ENCODE measurements around the gene FHIT. TPM values are rescaled to one million over a fixed set of nuclear protein-coding genes. Genes with fewer than 3 reads are reported as not detected.

FHIT gene
- total RNA-seq, 2 donors from 2014 or later, result 6.8 to 12.3 TPM

DNA sequence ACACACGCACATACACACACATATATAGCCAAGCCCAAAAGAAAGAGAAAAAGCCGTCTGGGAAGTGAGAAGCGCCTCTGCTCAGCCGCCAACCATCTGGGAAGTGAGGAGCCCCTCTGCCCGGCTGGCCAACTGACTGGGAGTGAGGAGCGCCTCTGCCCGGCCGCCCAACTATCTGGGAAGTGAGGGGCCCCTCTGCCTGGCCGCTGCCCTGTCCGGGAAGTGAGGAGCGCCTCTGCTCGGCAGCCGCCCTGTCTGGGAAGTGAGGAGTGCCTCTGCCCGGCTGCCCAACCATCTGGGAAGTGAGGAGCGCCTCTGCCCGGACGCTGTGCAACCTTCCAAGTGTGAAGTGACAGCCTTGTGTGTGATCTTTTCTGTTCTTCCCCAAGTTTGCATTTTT lies 49.2 kb downstream of the FHIT start:
- Histone ChIP-seq H3K27me3 (ENCODE audit: control insufficient read depth, insufficient read depth, low read length, poor library complexity, severe bottlenecking) (no peaks in the 10 kb centered on the region), H3K4me3 (ENCODE audit: low read length) (no peak overlapping the region), H3K9ac (ENCODE audit: extremely low read depth, low read length, poor library complexity, severe bottlenecking) (no peak overlapping the region), H3K27ac (ENCODE audit: low read depth, low read length) (no peak overlapping the region), H3K36me3 (ENCODE audit: control insufficient read depth, insufficient read depth, low read length) (no peaks in the 10 kb centered on the region), H3K9me3 (ENCODE audit: control insufficient read depth, low read length) (no peaks in the 10 kb centered on the region), H3K4me1 (ENCODE audit: control insufficient read depth, insufficient read depth, low read length) (no peaks in the 10 kb centered on the region)
- TF ChIP-seq, protein P1, sequence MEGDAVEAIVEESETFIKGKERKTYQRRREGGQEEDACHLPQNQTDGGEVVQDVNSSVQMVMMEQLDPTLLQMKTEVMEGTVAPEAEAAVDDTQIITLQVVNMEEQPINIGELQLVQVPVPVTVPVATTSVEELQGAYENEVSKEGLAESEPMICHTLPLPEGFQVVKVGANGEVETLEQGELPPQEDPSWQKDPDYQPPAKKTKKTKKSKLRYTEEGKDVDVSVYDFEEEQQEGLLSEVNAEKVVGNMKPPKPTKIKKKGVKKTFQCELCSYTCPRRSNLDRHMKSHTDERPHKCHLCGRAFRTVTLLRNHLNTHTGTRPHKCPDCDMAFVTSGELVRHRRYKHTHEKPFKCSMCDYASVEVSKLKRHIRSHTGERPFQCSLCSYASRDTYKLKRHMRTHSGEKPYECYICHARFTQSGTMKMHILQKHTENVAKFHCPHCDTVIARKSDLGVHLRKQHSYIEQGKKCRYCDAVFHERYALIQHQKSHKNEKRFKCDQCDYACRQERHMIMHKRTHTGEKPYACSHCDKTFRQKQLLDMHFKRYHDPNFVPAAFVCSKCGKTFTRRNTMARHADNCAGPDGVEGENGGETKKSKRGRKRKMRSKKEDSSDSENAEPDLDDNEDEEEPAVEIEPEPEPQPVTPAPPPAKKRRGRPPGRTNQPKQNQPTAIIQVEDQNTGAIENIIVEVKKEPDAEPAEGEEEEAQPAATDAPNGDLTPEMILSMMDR (conservative IDR thresholded peaks at IDR 0.05), result no peak
- 91 to 92% methylated on average over 11 to 17 of the region's 17 CpGs for WGBS, 2 experiments (ENCODE audit: insufficient coverage in 1 of 2, insufficient read length in 1 of 2)
- peaks cover 3% of the 10 kb centered on the region for H3K36me3 Mint-ChIP-seq (ENCODE audit: low read depth)
- H3K4me3 Mint-ChIP-seq, result no peak overlapping the region
- peaks cover 30% of the 10 kb centered on the region for H3K9me3 Mint-ChIP-seq
- no peak for DNase-seq
- H3K27ac Mint-ChIP-seq, result no peak overlapping the region
- H3K27me3 Mint-ChIP-seq (ENCODE audit: insufficient read depth), result no peaks in the 10 kb centered on the region
- no peaks in the 10 kb centered on the region for H3K4me1 Mint-ChIP-seq

DNA sequence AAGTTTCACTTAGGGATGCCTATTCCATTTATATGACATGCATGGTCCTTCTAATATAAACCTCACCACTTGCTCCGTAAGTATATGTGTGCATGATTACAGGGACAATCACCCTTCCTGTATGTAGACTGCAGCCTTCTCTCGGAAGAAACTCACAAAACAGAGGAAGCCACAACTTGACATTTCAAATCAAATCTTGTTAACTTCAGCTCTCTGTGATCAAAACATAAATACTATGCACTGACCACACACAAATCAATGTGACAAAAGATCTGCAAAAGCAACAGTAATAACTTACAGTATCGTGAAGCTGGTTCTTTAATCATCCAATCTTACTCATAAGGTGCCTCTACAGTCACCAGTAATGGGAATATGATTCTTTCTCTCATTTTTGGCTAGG lies 50.2 kb downstream of the FHIT start:
- no peak overlapping the region for H3K27ac Mint-ChIP-seq
- 94 to 100% methylated on average over 1 to 3 of the region's 3 CpGs for WGBS, 2 experiments (ENCODE audit: insufficient coverage in 1 of 2, insufficient read length in 1 of 2)

DNA sequence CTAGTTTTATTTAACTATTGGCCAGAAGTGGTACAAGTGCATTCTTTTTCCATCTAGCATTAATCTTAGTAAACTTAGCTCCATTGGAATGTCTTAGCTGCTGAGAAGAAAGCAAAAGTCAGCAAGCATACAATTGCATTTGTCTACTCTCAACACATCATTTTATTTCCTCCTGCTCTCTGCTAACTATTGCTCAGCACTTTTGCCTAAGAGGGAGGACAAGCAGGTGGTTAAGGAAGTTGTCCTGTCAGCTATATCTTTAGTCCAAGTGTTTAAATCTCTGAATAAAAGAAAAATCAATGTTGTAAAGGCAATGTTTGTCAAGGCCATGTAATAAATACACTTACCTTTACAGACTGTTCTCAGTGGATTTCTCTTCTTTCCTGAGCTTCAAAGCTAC lies 51.0 kb downstream of the FHIT start:
- H3K27me3 Mint-ChIP-seq (ENCODE audit: insufficient read depth), result no peaks in the 10 kb centered on the region
- H3K9ac ChIP-seq (ENCODE audit: extremely low read depth, low read length, poor library complexity, severe bottlenecking), result no peak overlapping the region
- no peak overlapping the region for H3K27ac ChIP-seq (ENCODE audit: low read depth, low read length)
- peaks cover 5% of the 10 kb centered on the region for H3K4me1 Mint-ChIP-seq
- no peak overlapping the region for H3K4me3 Mint-ChIP-seq
- TF ChIP-seq, protein P1 (conservative IDR thresholded peaks at IDR 0.05), result no peak
- H3K36me3 Mint-ChIP-seq (ENCODE audit: low read depth), result peaks cover 3% of the 10 kb centered on the region
- H3K9me3 ChIP-seq (ENCODE audit: control insufficient read depth, low read length), result no peaks in the 10 kb centered on the region
- H3K4me1 ChIP-seq (ENCODE audit: control insufficient read depth, insufficient read depth, low read length), result no peaks in the 10 kb centered on the region
- DNase-seq, result no peak
- H3K4me3 ChIP-seq (ENCODE audit: low read length), result no peak overlapping the region
- no peak overlapping the region for H3K27ac Mint-ChIP-seq
- H3K36me3 ChIP-seq (ENCODE audit: control insufficient read depth, insufficient read depth, low read length), result no peaks in the 10 kb centered on the region
- no peaks in the 10 kb centered on the region for H3K27me3 ChIP-seq (ENCODE audit: control insufficient read depth, insufficient read depth, low read length, poor library complexity, severe bottlenecking)
- H3K9me3 Mint-ChIP-seq, result peaks cover 20% of the 10 kb centered on the region

More for the DNA sequence above, 50.2 kb downstream of the FHIT start:
- Mint-ChIP-seq H3K36me3 (ENCODE audit: low read depth) (peaks cover 3% of the 10 kb centered on the region), H3K27me3 (ENCODE audit: insufficient read depth) (no peaks in the 10 kb centered on the region), H3K9me3 (peaks cover 24% of the 10 kb centered on the region), H3K4me1 (peaks cover 3% of the 10 kb centered on the region), H3K4me3 (no peak overlapping the region)
- Histone ChIP-seq H3K4me1 (ENCODE audit: control insufficient read depth, insufficient read depth, low read length) (no peaks in the 10 kb centered on the region), H3K27me3 (ENCODE audit: control insufficient read depth, insufficient read depth, low read length, poor library complexity, severe bottlenecking) (no peaks in the 10 kb centered on the region), H3K36me3 (ENCODE audit: control insufficient read depth, insufficient read depth, low read length) (no peaks in the 10 kb centered on the region), H3K9ac (ENCODE audit: extremely low read depth, low read length, poor library complexity, severe bottlenecking) (no peak overlapping the region), H3K4me3 (ENCODE audit: low read length) (no peak overlapping the region), H3K27ac (ENCODE audit: low read depth, low read length) (no peak overlapping the region), H3K9me3 (ENCODE audit: control insufficient read depth, low read length) (no peaks in the 10 kb centered on the region)
- no peak for DNase-seq
- TF ChIP-seq, protein P1 (conservative IDR thresholded peaks at IDR 0.05), result no peak
